H9 (cell line): ENCODE results near the gene YKT6. TPM values are rescaled to one million over a fixed set of nuclear protein-coding genes. Genes with fewer than 3 reads are reported as not detected.

Experiments used
- DNase-seq: peaks from one replicate; pipeline ENCODE4 v3.0.0-alpha.2; 2017
- H2AFZ ChIP-seq: one replicate; pipeline ENCODE4 v1.6.1; 2013; ENCODE audit warnings: mild to moderate bottlenecking, low read length, control low read depth, moderate library complexity
- H2AK5ac ChIP-seq: 2 replicates; pipeline ENCODE4 v1.6.1; 2013; ENCODE audit warnings: low read length, control low read depth, mixed read lengths; ENCODE audit not compliant: insufficient read length
- H2BK120ac ChIP-seq: one replicate; pipeline ENCODE4 v1.6.1; 2013; ENCODE audit warnings: low read depth, mild to moderate bottlenecking, low read length, control low read depth, inconsistent platforms; ENCODE audit not compliant: poor library complexity, severe bottlenecking
- H2BK12ac ChIP-seq: 2 replicates; pipeline ENCODE4 v1.6.1; 2013; ENCODE audit warnings: low read length, control low read depth, mixed read lengths, low read depth; ENCODE audit not compliant: insufficient read length
- H2BK15ac ChIP-seq: 2 replicates; pipeline ENCODE4 v1.6.1; 2013; ENCODE audit warnings: low read depth, low read length, control low read depth
- H2BK20ac ChIP-seq: one replicate; pipeline ENCODE4 v1.6.1; 2013; ENCODE audit warnings: low read depth, mild to moderate bottlenecking, low read length, control low read depth, inconsistent platforms; ENCODE audit not compliant: poor library complexity, severe bottlenecking
- H2BK5ac ChIP-seq: 2 replicates; pipeline ENCODE4 v1.6.1; 2013; ENCODE audit warnings: low read length, control low read depth, mixed read lengths; ENCODE audit not compliant: insufficient read length
- H3K14ac ChIP-seq: 2 replicates; pipeline ENCODE4 v1.6.1; 2013; ENCODE audit warnings: low read length, control low read depth; ENCODE audit not compliant: insufficient read depth
- H3K18ac ChIP-seq: 2 replicates; pipeline ENCODE4 v1.6.1; 2013; ENCODE audit warnings: low read depth, mild to moderate bottlenecking, mixed read lengths, low read length, control low read depth; ENCODE audit not compliant: insufficient read length
- H3K23ac ChIP-seq: 2 replicates; pipeline ENCODE4 v1.6.1; 2013; ENCODE audit warnings: low read length, control low read depth, mixed read lengths, low read depth; ENCODE audit not compliant: insufficient read length
- H3K23me2 ChIP-seq: 2 replicates; pipeline ENCODE4 v1.6.1; 2013; ENCODE audit warnings: low read depth, mild to moderate bottlenecking, mixed read lengths, low read length, control low read depth; ENCODE audit not compliant: insufficient read length, poor library complexity, severe bottlenecking
- H3K27ac ChIP-seq: 2 replicates; pipeline ENCODE4 v1.5.1; 2013; ENCODE audit warnings: low read length, control low read depth, mixed read lengths, low read depth; ENCODE audit not compliant: insufficient read length
- H3K27me3 ChIP-seq: 2 replicates; pipeline ENCODE4 v1.6.1; 2013; ENCODE audit warnings: low read length, control low read depth, inconsistent platforms; ENCODE audit not compliant: insufficient read depth
- H3K4ac ChIP-seq: 2 replicates; pipeline ENCODE4 v1.6.1; 2013; ENCODE audit warnings: low read depth, mild to moderate bottlenecking, control low read depth, inconsistent platforms, low read length, moderate library complexity
- H3K4me1 ChIP-seq: 2 replicates; pipeline ENCODE4 v1.6.1; 2013; ENCODE audit warnings: low read length, control low read depth, inconsistent platforms; ENCODE audit not compliant: insufficient read depth
- H3K4me2 ChIP-seq: 2 replicates; pipeline ENCODE4 v1.6.1; 2013; ENCODE audit warnings: low read length, control low read depth, mixed read lengths; ENCODE audit not compliant: insufficient read length, insufficient read depth
- H3K56ac ChIP-seq: 2 replicates; pipeline ENCODE4 v1.6.1; 2013; ENCODE audit warnings: low read depth, mild to moderate bottlenecking, mixed read lengths, low read length, control low read depth; ENCODE audit not compliant: insufficient read length
- H3K79me1 ChIP-seq: 2 replicates; pipeline ENCODE4 v1.6.1; 2013; ENCODE audit warnings: low read depth, mild to moderate bottlenecking, moderate library complexity, low read length, control low read depth, inconsistent platforms; ENCODE audit not compliant: insufficient read depth, poor library complexity, severe bottlenecking
- H3K79me2 ChIP-seq: 2 replicates; pipeline ENCODE4 v1.6.1; 2013; ENCODE audit warnings: low read length, control low read depth, inconsistent platforms; ENCODE audit not compliant: insufficient read depth
- H3K9ac ChIP-seq: 2 replicates; pipeline ENCODE4 v1.6.1; 2013; ENCODE audit warnings: low read length, control low read depth, mixed read lengths; ENCODE audit not compliant: insufficient read length; ENCODE audit errors: extremely low read depth
- H3K9me3 ChIP-seq: one replicate; pipeline ENCODE4 v1.6.1; 2013; ENCODE audit warnings: low read depth, low read length, inconsistent platforms; ENCODE audit not compliant: control insufficient read depth
- H3T11ph ChIP-seq: one replicate; pipeline ENCODE4 v1.6.1; 2013; ENCODE audit warnings: mild to moderate bottlenecking, low read length, control low read depth, inconsistent platforms
- H4K20me1 ChIP-seq: one replicate; pipeline ENCODE4 v1.6.1; 2013; ENCODE audit not compliant: control insufficient read depth, insufficient read length, insufficient read depth
- H4K5ac ChIP-seq: 2 replicates; pipeline ENCODE4 v1.6.1; 2013; ENCODE audit warnings: low read depth, mild to moderate bottlenecking, mixed read lengths, low read length, control low read depth; ENCODE audit not compliant: insufficient read length
- H4K8ac ChIP-seq: replicated peaks from 2 replicates; pipeline ENCODE4 v1.6.1; 2013; ENCODE audit warnings: low read length, control low read depth, mixed read lengths, low read depth; ENCODE audit not compliant: insufficient read length
- H4K91ac ChIP-seq: 2 replicates; pipeline ENCODE4 v1.6.1; 2013; ENCODE audit warnings: low read depth, mild to moderate bottlenecking, moderate library complexity, mixed read lengths, low read length, control low read depth; ENCODE audit not compliant: insufficient read length
- H3K27ac Mint-ChIP-seq, 3 experiments: 2 replicates in 2 of 3; 3 replicates in 1 of 3; pipeline ENCODE4 v1.8.0; 2020 to 2021; ENCODE audit warnings: mixed read lengths in 3 of 3, mild to moderate bottlenecking in 1 of 3, moderate library complexity in 1 of 3
- H3K27me3 Mint-ChIP-seq: 2 replicates; pipeline ENCODE4 v1.8.0; 2021; ENCODE audit warnings: low read depth, mild to moderate bottlenecking, moderate library complexity, mixed read lengths
- H3K36me3 Mint-ChIP-seq, 3 experiments: 2 replicates in 2 of 3; 3 replicates in 1 of 3; pipeline ENCODE4 v1.8.0; 2020 to 2021; ENCODE audit warnings: low read depth in 3 of 3, mixed read lengths in 3 of 3; ENCODE audit not compliant: insufficient read depth in 1 of 3
- H3K4me1 Mint-ChIP-seq, 2 experiments: 2 replicates each; pipeline ENCODE4 v1.8.0; 2020; ENCODE audit warnings: mixed read lengths in 2 of 2
- H3K4me3 Mint-ChIP-seq, 2 experiments: 2 replicates in 1 of 2; 3 replicates in 1 of 2; pipeline ENCODE4 v1.8.0; 2020 to 2021; ENCODE audit warnings: mild to moderate bottlenecking in 2 of 2, mixed read lengths in 2 of 2, moderate library complexity in 1 of 2
- H3K9me3 Mint-ChIP-seq, 2 experiments: 2 replicates in 1 of 2; 3 replicates in 1 of 2; pipeline ENCODE4 v1.8.0; 2020; ENCODE audit warnings: mild to moderate bottlenecking in 2 of 2, mixed read lengths in 2 of 2, moderate library complexity in 1 of 2
- WGBS: extraction: QIAGEN DNeasy Blood & Tissue Kit; methylation state at CpG from one replicate; pipeline ENCODE4 v1.1.7; 2013; ENCODE audit warnings: missing lambda C conversion rate, low lambda C conversion rate, mixed read lengths; ENCODE audit not compliant: insufficient read length; ENCODE audit errors: extremely low coverage; 5-methylcytosine and 5-hydroxymethylcytosine counted together
- total RNA-seq: library from RNA; stranded (reverse); gene quantifications from 2 replicates; pipeline ENCODE4 v1.2.1, GENCODE V29; 2021
- TF ChIP-seq, protein P1 (sequence below): fragments of 200-600 bp; sonication (generic); conservative IDR thresholded peaks from 3 replicates; pipeline ENCODE4 v1.8.0; 2021; ENCODE audit warnings: antibody characterized with exemption, mild to moderate bottlenecking

YKT6 gene
- total RNA-seq, 1 experiment from 2014 or later = 104 TPM

DNA sequence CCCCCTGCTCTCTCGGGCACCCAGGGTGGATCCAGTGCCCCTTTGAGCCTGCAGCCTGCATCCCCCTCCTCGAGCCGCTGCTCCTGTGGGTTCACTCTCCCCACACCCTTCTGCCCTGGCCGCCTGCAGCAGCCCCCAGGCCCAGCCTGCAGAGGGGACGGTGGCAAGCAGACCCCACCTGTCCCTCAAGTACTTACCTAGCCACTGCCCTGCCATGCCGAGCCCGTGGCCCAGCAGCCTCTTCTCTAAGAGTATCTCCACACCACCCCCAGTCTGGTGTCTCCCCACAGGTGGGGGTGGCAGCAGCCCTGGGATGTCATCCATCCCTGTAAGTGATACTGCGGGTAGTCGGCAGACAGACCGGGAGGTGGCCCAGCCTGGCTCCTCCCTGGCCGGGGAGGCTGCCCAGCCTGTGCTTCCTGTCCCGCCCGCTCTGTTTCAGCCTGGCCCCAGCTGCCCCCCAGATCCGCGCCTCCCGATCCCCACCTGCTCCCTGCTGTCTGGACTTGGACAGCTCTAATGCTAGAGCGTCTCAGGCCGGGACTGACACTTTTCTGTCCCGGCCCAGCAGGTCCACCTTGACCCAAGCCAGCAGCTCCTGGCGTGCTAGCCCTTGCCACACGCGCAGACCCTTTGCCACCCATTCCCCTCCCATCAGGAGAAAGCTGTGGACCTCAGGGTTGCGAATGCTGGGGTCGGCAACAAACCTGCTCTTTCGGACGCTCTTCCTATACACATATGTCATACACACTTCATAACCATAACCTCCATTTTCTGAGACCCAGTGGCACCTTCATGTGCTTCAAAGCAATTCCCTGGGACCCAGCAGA is 25.0 kb downstream of the YKT6 start:
- no peaks in the 10 kb centered on the region for H3K79me1 ChIP-seq
- no peak overlapping the region for H2AFZ ChIP-seq
- no peak overlapping the region for H2BK120ac ChIP-seq
- no peak overlapping the region for H3K14ac ChIP-seq
- no peak overlapping the region for H4K91ac ChIP-seq
- no peak overlapping the region for H3K18ac ChIP-seq
- no peak overlapping the region for H3K9ac ChIP-seq
- no peak overlapping the region for H2BK20ac ChIP-seq
- H3K27ac ChIP-seq = no peak overlapping the region
- no peak overlapping the region for H3K56ac ChIP-seq
- TF ChIP-seq, protein P1, sequence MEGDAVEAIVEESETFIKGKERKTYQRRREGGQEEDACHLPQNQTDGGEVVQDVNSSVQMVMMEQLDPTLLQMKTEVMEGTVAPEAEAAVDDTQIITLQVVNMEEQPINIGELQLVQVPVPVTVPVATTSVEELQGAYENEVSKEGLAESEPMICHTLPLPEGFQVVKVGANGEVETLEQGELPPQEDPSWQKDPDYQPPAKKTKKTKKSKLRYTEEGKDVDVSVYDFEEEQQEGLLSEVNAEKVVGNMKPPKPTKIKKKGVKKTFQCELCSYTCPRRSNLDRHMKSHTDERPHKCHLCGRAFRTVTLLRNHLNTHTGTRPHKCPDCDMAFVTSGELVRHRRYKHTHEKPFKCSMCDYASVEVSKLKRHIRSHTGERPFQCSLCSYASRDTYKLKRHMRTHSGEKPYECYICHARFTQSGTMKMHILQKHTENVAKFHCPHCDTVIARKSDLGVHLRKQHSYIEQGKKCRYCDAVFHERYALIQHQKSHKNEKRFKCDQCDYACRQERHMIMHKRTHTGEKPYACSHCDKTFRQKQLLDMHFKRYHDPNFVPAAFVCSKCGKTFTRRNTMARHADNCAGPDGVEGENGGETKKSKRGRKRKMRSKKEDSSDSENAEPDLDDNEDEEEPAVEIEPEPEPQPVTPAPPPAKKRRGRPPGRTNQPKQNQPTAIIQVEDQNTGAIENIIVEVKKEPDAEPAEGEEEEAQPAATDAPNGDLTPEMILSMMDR = no peak
- no peaks in the 10 kb centered on the region for H3K9me3 ChIP-seq
- no peak overlapping the region for H2BK5ac ChIP-seq
- peaks cover 15 to 28% of the 10 kb centered on the region in 2 experiments for H3K4me1 Mint-ChIP-seq
- no CpG with 5 or more reads among the region's 26 CpGs for WGBS
- H2AK5ac ChIP-seq = no peak overlapping the region
- no peak overlapping the region for H3K4ac ChIP-seq
- no peaks in the 10 kb centered on the region for H3K79me2 ChIP-seq
- no peak overlapping the region; a peak in 1 of 7 replicates for H3K27ac Mint-ChIP-seq
- no peak overlapping the region for H3T11ph ChIP-seq
- H3K4me1 ChIP-seq = no peaks in the 10 kb centered on the region; the same call in 1 of the 2 replicates
- H3K9me3 Mint-ChIP-seq = no peaks in the 10 kb centered on the region
- H3K23me2 ChIP-seq = no peaks in the 10 kb centered on the region
- H3K27me3 Mint-ChIP-seq = no peaks in the 10 kb centered on the region; the same call in 1 of the 2 replicates
- H4K5ac ChIP-seq = no peak overlapping the region
- no peak overlapping the region for H4K8ac ChIP-seq
- H3K23ac ChIP-seq = no peak overlapping the region
- no peak for DNase-seq
- no peak overlapping the region for H3K4me2 ChIP-seq
- H2BK15ac ChIP-seq = no peak overlapping the region
- no peak overlapping the region for H3K4me3 Mint-ChIP-seq
- no peaks in the 10 kb centered on the region for H3K36me3 Mint-ChIP-seq
- H3K27me3 ChIP-seq = no peaks in the 10 kb centered on the region
- H2BK12ac ChIP-seq = no peak overlapping the region
- no peaks in the 10 kb centered on the region for H4K20me1 ChIP-seq
